Lung microvascular endothelial cell (primary cell): ENCODE measurements around the gene DCUN1D3. TPM values are rescaled to one million over a fixed set of nuclear protein-coding genes. Genes with fewer than 3 reads are reported as not detected.
A peak's percentile ranks its signal among the peaks of the same experiment; 100 is the strongest.
"Not testable (repeated sequence)": the region's sequence is repeated elsewhere in the genome, so short reads cannot be mapped to it uniquely, and the experiment has no call there.

Experiments
- DNase-seq, 2 donors: peaks; one replicate each; pipeline versions ENCODE4 v3.0.0 to v3.0.0-alpha.2; 2010; ENCODE audit warnings: low read depth in 2 of 2
- total RNA-seq: library from RNA; depleted of rRNA; stranded (reverse); fragments of >200 nt; gene quantifications from 2 replicates; pipeline ENCODE4 v1.2.1, GENCODE V29; 2014

The DCUN1D3 gene
- total RNA-seq: 17.2 and 20.8 TPM in 2 replicates

- peak; percentile 98 to 100 for DNase-seq
These were observed at the start of gene DCUN1D3, which contains the start of gene LYRM1 for GRCh38 chr16:20900299-20901067. DCUN1D3 (minus strand) TSS chr16:20900358; CDS start chr16:20862538, 37,820 bp downstream. LYRM1 (plus strand) TSS chr16:20900771; CDS start chr16:20915556, 14,785 bp downstream.

GRCh38 chr16:20949660-20950059 is 49.5 kb upstream of the DCUN1D3 start:
- DNase-seq: no peak

GRCh38 chr16:20948444-20948843 is 48.3 kb upstream of the DCUN1D3 start:
- DNase-seq: no peak

GRCh38 chr16:20946015-20946629 is 46.0 kb upstream of the DCUN1D3 start:
- no peak for DNase-seq

GRCh38 chr16:20945575-20945875 is 45.4 kb upstream of the DCUN1D3 start:
- not testable (repeated sequence) for DNase-seq

GRCh38 chr16:20944861-20945574 is 44.9 kb upstream of the DCUN1D3 start:
- DNase-seq: peak; percentile 4 to 58

- DNase-seq: no peak
These were observed 42.1 kb upstream of the DCUN1D3 start for GRCh38 chr16:20942256-20942655.

GRCh38 chr16:20941636-20941926 is 41.4 kb upstream of the DCUN1D3 start:
- no peak for DNase-seq

GRCh38 chr16:20940871-20941635 is 40.9 kb upstream of the DCUN1D3 start:
- DNase-seq: no peak

GRCh38 chr16:20939611-20940010 is 39.5 kb upstream of the DCUN1D3 start:
- DNase-seq: no peak

GRCh38 chr16:20938426-20938825 is 38.3 kb upstream of the DCUN1D3 start:
- DNase-seq: peak in 1 of 2 donors; percentile 63

GRCh38 chr16:20937736-20938135 is 37.6 kb upstream of the DCUN1D3 start:
- DNase-seq: no peak

GRCh38 chr16:20933589-20933988 is 33.4 kb upstream of the DCUN1D3 start:
- DNase-seq: no peak

- DNase-seq: no peak
These were observed 31.0 kb upstream of the DCUN1D3 start for GRCh38 chr16:20931066-20931600.

GRCh38 chr16:20930365-20930690 is 30.2 kb upstream of the DCUN1D3 start:
- DNase-seq: no peak

- DNase-seq: not testable (repeated sequence)
These were observed 29.7 kb upstream of the DCUN1D3 start for GRCh38 chr16:20929676-20930364.

GRCh38 chr16:20928774-20929411 is 28.7 kb upstream of the DCUN1D3 start:
- no peak for DNase-seq

GRCh38 chr16:20925751-20926150 is 25.6 kb upstream of the DCUN1D3 start:
- no peak for DNase-seq

GRCh38 chr16:20923876-20924275 is 23.7 kb upstream of the DCUN1D3 start:
- DNase-seq: no peak

- DNase-seq: no peak
These were observed 20.6 kb upstream of the DCUN1D3 start for GRCh38 chr16:20920799-20921198.

- DNase-seq: no peak
These were observed 19.9 kb upstream of the DCUN1D3 start for GRCh38 chr16:20920091-20920490.
